Activated CD8-positive, alpha-beta T cell treated with anti-CD3 and anti-CD28 coated beads for 36 hours (primary cell): ENCODE measurements around the gene MAP7D1. TPM values are rescaled to one million over a fixed set of nuclear protein-coding genes. Genes with fewer than 3 reads are reported as not detected.
A peak's percentile ranks its signal among the peaks of the same experiment; 100 is the strongest.

Experiments used
- ATAC-seq: fragments of 200-7000 bp; cut with Tn5 transposase; one replicate; pipeline ENCODE4 v1.10.0; 2021; ENCODE audit warnings: mild to moderate bottlenecking, moderate library complexity
- CTCF ChIA-PET: fragments of 350-600 bp; sonication (Branson Sonifier 250); formaldehyde crosslinking; loops from one replicate; lab custom pipeline; 2021; ENCODE audit warnings: antibody characterized with exemption; lab: Charles Lee
- POLR2A ChIA-PET: fragments of 350-600 bp; sonication (Branson Sonifier 250); formaldehyde crosslinking; loops from one replicate; lab custom pipeline; 2021; ENCODE audit warnings: antibody characterized with exemption; lab: Charles Lee
- DNase-seq: peaks from one replicate; pipeline ENCODE4 v3.0.0-alpha.2; 2020
- H3K27ac Mint-ChIP-seq: one replicate; pipeline ENCODE4 v1.8.0; 2021; ENCODE audit warnings: mild to moderate bottlenecking, mixed read lengths
- H3K27me3 Mint-ChIP-seq: one replicate; pipeline ENCODE4 v1.8.0; 2021; ENCODE audit warnings: mixed read lengths
- H3K36me3 Mint-ChIP-seq: one replicate; pipeline ENCODE4 v1.8.0; 2021; ENCODE audit warnings: low read depth, mixed read lengths
- H3K4me1 Mint-ChIP-seq: one replicate; pipeline ENCODE4 v1.8.0; 2021; ENCODE audit warnings: low read depth, mixed read lengths
- H3K4me3 Mint-ChIP-seq: one replicate; pipeline ENCODE4 v1.8.0; 2021; ENCODE audit warnings: mild to moderate bottlenecking, moderate library complexity, mixed read lengths
- H3K9me3 Mint-ChIP-seq: one replicate; pipeline ENCODE4 v1.8.0; 2021; ENCODE audit warnings: mixed read lengths
- CTCF ChIP-seq: fragments of 200-600 bp; IDR thresholded peaks from one replicate; pipeline ENCODE4 v1.8.0; 2022; ENCODE audit warnings: antibody characterized with exemption, mild to moderate bottlenecking
- intact Hi-C: fragments of 100-400 bp; cut with micrococcal nuclease; formaldehyde crosslinking; loops from one replicate; pipeline ENCODE4 v1.10.0; 2022
- total RNA-seq, 2 experiments: library from RNA; stranded (reverse); gene quantifications; one replicate each; pipeline ENCODE4 v1.2.3, GENCODE V29; 2021

Gene MAP7D1
- total RNA-seq, 2 experiments from 2014 or later, result 125 to 129 TPM

DNA sequence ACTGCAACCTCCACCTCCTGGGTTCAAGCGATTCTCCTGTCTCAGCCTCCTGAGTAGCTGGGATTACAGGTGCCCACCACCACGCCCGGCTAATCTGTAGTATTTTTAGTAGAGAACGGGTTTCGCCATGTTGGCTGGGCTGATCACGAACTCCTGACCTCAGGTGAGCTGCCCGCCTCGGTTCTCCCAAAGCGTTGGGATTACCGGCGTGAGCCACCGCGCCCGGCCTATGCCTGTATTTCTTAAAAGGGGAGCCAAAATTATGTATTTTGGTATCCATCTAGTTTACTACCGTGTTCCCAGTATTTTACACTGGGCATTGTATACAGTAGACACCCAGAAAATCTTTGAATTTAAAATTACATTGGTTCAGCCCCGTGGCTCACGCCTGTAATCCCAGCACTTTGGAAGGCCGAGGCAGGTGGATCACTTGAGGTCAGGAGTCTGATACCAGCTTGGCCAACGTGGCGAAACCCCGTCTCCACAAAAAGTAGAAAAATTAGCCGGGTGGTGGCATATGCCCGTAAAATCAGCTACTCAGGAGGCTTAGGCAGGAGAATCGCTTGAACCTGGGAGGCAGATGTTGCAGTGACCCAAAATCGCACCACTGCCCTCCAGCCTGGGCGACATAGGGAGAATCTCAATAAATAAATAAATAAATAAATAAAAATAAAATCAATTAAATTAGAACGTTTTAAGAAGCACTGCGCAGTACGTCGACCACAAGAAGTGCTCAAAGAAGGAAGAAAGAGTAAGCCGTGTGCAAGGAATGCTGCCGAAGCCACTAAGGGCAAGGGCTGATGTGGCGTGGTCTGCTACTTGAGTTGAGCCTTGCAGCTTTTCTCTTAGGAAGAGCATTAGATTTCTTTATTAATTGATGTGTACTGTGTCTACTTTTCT is 66.8 kb downstream of the MAP7D1 start:
- no peak for DNase-seq
- Mint-ChIP-seq H3K27ac (peak overlapping the region; percentile 99), H3K9me3 (no peaks in the 10 kb centered on the region), H3K4me3 (peak overlapping the region; percentile 85), H3K4me1 (peaks cover 23% of the 10 kb centered on the region), H3K36me3 (peaks cover 27% of the 10 kb centered on the region), H3K27me3 (no peaks in the 10 kb centered on the region)
- POLR2A ChIA-PET, result interaction anchor here (0.6 to 3.8 kb wide), 9 partner anchors 11 to 171 kb away, joined by 3 to 38 read pairs (median 4); partner anchors contain the start of genes MAP7D1 and SH3D21
- TF ChIP-seq CTCF, result no peak
- no peak for ATAC-seq
- intact Hi-C loops, result no loop called here
- CTCF ChIA-PET, result interaction anchor here (0.6 to 3.7 kb wide), 6 partner anchors 14 to 123 kb away, joined by 3 to 33 read pairs (median 8); partner anchors contain the start of gene TRAPPC3

DNA sequence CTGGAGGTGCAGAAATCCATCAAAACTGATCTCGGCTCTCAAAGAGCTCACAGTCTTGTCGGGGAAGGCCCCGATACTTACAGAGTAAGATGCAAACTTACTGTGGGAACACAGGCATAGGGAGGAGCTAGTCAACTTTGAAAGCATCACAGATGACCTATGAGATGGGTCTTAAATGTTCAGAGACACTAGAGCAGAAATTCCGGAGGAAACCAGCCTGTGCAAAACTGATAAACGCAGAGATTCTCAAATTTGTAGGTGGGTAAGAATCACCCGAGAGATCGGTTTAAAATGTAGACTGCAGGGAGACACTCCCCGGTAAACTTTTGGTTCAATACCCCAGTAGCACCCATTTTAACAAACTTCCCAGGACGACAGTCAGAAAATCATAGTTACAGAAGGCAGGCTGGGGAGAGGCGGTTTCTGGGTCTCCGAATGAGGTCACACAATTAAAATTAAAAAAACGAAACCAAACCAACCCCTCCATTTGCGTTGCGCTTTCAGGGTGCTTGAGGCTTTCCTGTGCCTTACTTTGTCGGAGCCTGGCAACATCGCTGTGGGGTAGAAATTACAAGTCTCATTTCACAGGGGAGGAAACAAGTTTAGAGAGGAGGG is 67.5 kb downstream of the MAP7D1 start:
- ATAC-seq, result peak; percentile 32

GRCh38 chr1:36223996-36224536 is 68.1 kb downstream of the MAP7D1 start, which contains the start of gene THRAP3:
THRAP3 (plus strand) TSS chr1:36224443; CDS start chr1:36282564, 58,121 bp downstream.
- Mint-ChIP-seq H3K36me3 (peaks cover 27% of the 10 kb centered on the region), H3K4me1 (peaks cover 27% of the 10 kb centered on the region), H3K9me3 (no peaks in the 10 kb centered on the region), H3K27me3 (no peaks in the 10 kb centered on the region), H3K27ac (peak within 1 kb of the TSS; percentile 99), H3K4me3 (peak within 1 kb of the TSS; percentile 85)
- ATAC-seq, result peak; percentile 91
- peak; percentile 100 for DNase-seq
- no peak for TF ChIP-seq CTCF
- CTCF ChIA-PET, result interaction anchor here (0.7 to 3.7 kb wide), 11 partner anchors 10 to 143 kb away, joined by 3 to 33 read pairs (median 4); partner anchors contain the start of gene TRAPPC3
- POLR2A ChIA-PET, result interaction anchor here (0.6 to 3.8 kb wide), 18 partner anchors 10 to 1535 kb away, joined by 3 to 38 read pairs (median 4); partner anchors contain the start of genes MAP7D1, SH3D21 and TRAPPC3
- intact Hi-C loops, result loop anchor here (2.0 kb wide), 1 partner anchor 73 kb away; no protein-coding TSS in a partner anchor

More for the DNA sequence above, 67.5 kb downstream of the MAP7D1 start:
- Mint-ChIP-seq H3K4me3 (peak overlapping the region; percentile 85), H3K9me3 (no peaks in the 10 kb centered on the region), H3K27ac (peak overlapping the region; percentile 99), H3K36me3 (peaks cover 27% of the 10 kb centered on the region), H3K27me3 (no peaks in the 10 kb centered on the region), H3K4me1 (peaks cover 25% of the 10 kb centered on the region)
- no peak for TF ChIP-seq CTCF
- POLR2A ChIA-PET, result interaction anchor here (0.6 to 3.8 kb wide), 15 partner anchors 10 to 1535 kb away, joined by 3 to 38 read pairs (median 5); partner anchors contain the start of genes MAP7D1, SH3D21 and TRAPPC3
- intact Hi-C loops, result no loop called here
- peak; percentile 62 for DNase-seq
- CTCF ChIA-PET, result interaction anchor here (0.6 to 3.7 kb wide), 8 partner anchors 15 to 124 kb away, joined by 3 to 33 read pairs (median 4); partner anchors contain the start of gene TRAPPC3

- H3K4me1 Mint-ChIP-seq, result peaks cover 27% of the 10 kb centered on the region
- ChIA-PET POLR2A (interaction anchor here (0.6 to 3.8 kb wide), 19 partner anchors 9 to 1536 kb away, joined by 3 to 38 read pairs (median 5); partner anchors contain the start of genes MAP7D1, SH3D21 and TRAPPC3), CTCF (interaction anchor here (0.7 to 3.7 kb wide), 12 partner anchors 9 to 142 kb away, joined by 3 to 33 read pairs (median 4); partner anchors contain the start of gene TRAPPC3)
- intact Hi-C loops, result loop anchor here (2.0 kb wide), 1 partner anchor 74 kb away; no protein-coding TSS in a partner anchor
- no peaks in the 10 kb centered on the region for H3K27me3 Mint-ChIP-seq
- H3K36me3 Mint-ChIP-seq, result peaks cover 28% of the 10 kb centered on the region
- DNase-seq, result no peak
- ATAC-seq, result peak; percentile 64
- peak overlapping the region; percentile 85 for H3K4me3 Mint-ChIP-seq
- H3K9me3 Mint-ChIP-seq, result no peaks in the 10 kb centered on the region
- peak overlapping the region; percentile 99 for H3K27ac Mint-ChIP-seq
- peak; percentile 42 for TF ChIP-seq CTCF
These were observed 68.8 kb downstream of the MAP7D1 start for GRCh38 chr1:36224537-36225282.
